ENCODE results near the gene PCLO. TPM values are rescaled to one million over a fixed set of nuclear protein-coding genes. Genes with fewer than 3 reads are reported as not detected.

The PCLO gene
- total RNA-seq, 2 donors from 2014 or later: 10.9 to 20.8 TPM

GRCh38 chr7:82803411-82803810 is 359.3 kb downstream of the PCLO start:
- Histone ChIP-seq H3K27me3 (no peaks in the 10 kb centered on the region), H3K36me3 (replicated peaks in 1 of 2; ENCODE audit: insufficient read depth in 1 of 2, low read depth in 2 of 2) (no peaks in the 10 kb centered on the region), H3K4me3 (no peak overlapping the region), H3K4me1 (no peaks in the 10 kb centered on the region), H3K27ac (no peak overlapping the region), H3K9me3 (no peaks in the 10 kb centered on the region)
- ATAC-seq (no peak), DNase-seq (no peak)
- 69 to 84% methylated on average over 2 of the region's 2 CpGs for WGBS, 2 donors
- TF ChIP-seq, protein P1, sequence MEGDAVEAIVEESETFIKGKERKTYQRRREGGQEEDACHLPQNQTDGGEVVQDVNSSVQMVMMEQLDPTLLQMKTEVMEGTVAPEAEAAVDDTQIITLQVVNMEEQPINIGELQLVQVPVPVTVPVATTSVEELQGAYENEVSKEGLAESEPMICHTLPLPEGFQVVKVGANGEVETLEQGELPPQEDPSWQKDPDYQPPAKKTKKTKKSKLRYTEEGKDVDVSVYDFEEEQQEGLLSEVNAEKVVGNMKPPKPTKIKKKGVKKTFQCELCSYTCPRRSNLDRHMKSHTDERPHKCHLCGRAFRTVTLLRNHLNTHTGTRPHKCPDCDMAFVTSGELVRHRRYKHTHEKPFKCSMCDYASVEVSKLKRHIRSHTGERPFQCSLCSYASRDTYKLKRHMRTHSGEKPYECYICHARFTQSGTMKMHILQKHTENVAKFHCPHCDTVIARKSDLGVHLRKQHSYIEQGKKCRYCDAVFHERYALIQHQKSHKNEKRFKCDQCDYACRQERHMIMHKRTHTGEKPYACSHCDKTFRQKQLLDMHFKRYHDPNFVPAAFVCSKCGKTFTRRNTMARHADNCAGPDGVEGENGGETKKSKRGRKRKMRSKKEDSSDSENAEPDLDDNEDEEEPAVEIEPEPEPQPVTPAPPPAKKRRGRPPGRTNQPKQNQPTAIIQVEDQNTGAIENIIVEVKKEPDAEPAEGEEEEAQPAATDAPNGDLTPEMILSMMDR (IDR thresholded peaks at IDR 0.05): no peak
- no peak for TF ChIP-seq POLR2A (IDR thresholded peaks at IDR 0.05)
- intact Hi-C loops (cut with DNase I): no loop called here

DNA sequence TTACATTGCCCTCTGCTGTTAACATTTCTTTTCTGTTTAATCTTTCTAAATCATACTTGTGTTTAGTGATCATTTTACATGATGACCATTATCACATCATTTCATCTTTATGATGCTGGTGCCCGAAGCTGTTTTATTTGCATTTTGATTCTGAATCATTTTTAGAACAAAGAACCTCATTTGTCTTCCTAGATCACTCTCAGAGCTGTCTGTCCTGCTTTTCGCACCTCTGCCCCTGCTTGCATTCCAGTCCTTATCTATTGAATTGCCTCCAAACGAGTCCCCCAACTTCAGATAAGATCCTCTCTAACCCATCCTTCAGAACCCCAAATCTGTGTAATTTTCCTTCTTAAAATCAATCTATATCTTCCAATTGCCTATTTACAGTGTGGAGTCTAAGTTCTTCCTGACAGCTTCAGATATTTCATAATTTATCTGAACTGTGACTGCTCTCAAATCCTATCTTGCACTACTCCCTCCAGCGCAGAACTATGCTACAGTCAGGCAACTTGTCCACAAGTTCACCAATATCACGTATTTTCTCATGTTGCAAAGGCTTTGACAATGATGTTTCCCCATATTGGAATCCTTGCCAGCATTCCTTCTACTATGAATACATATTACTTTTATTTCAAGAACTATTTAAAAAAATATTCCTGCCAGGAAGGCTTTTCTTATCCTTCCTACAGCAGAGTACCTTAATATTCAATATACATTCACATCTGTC is 372.6 kb downstream of the PCLO start:
- Histone ChIP-seq H3K4me3 (no peak overlapping the region), H3K27me3 (no peaks in the 10 kb centered on the region), H3K9me3 (no peaks in the 10 kb centered on the region), H3K36me3 (replicated peaks in 1 of 2; ENCODE audit: insufficient read depth in 1 of 2, low read depth in 2 of 2) (no peaks in the 10 kb centered on the region), H3K4me1 (no peaks in the 10 kb centered on the region), H3K27ac (no peak overlapping the region)
- intact Hi-C loops (cut with DNase I): no loop called here
- TF ChIP-seq, protein P1 (IDR thresholded peaks at IDR 0.05): no peak
- TF ChIP-seq POLR2A (IDR thresholded peaks at IDR 0.05): no peak
- WGBS, 2 donors: 23 to 29% methylated on average over 5 of the region's 5 CpGs
- no peak for ATAC-seq
- DNase-seq: no peak

DNA sequence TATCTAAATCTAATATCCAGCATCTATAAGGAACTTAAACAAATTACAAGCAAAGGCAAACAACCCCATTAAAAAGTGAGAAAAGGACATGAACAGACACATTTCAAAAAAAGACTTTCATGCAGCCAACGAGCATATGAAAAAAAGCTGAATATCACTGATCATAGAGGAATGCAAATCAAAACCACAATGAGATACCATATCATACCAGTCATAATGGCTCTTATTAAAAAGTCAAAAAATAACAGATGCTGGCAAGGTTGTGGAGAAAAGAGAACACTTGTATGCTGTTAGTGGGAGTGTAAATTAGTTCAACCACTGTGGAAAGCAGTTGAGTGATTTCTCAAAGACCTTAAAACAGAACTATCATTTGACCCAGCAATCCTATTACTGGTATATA is 384.7 kb downstream of the PCLO start:
- DNase-seq: no peak
- intact Hi-C loops (cut with DNase I): no loop called here
- no peak for TF ChIP-seq POLR2A (IDR thresholded peaks at IDR 0.05)
- TF ChIP-seq, protein P1 (IDR thresholded peaks at IDR 0.05): no peak
- ATAC-seq: no peak
- Histone ChIP-seq H3K27ac (no peak overlapping the region), H3K4me3 (no peak overlapping the region), H3K9me3 (no peaks in the 10 kb centered on the region), H3K27me3 (no peaks in the 10 kb centered on the region), H3K36me3 (replicated peaks in 1 of 2; ENCODE audit: insufficient read depth in 1 of 2, low read depth in 2 of 2) (no peaks in the 10 kb centered on the region), H3K4me1 (no peaks in the 10 kb centered on the region)
- 29 to 32% methylated on average over 1 of the region's 1 CpG for WGBS, 2 donors

GRCh38 chr7:82762880-82763279 is 399.8 kb downstream of the PCLO start:
- Histone ChIP-seq H3K9me3 (no peaks in the 10 kb centered on the region), H3K4me3 (no peak overlapping the region), H3K36me3 (replicated peaks in 1 of 2; ENCODE audit: insufficient read depth in 1 of 2, low read depth in 2 of 2) (no peaks in the 10 kb centered on the region), H3K27ac (no peak overlapping the region), H3K27me3 (no peaks in the 10 kb centered on the region), H3K4me1 (no peaks in the 10 kb centered on the region)
- intact Hi-C loops (cut with DNase I): no loop called here
- DNase-seq (no peak), ATAC-seq (no peak)
- TF ChIP-seq, protein P1 (IDR thresholded peaks at IDR 0.05): no peak
- no peak for TF ChIP-seq POLR2A (IDR thresholded peaks at IDR 0.05)
- 69 to 71% methylated on average over 3 of the region's 3 CpGs for WGBS, 2 donors

GRCh38 chr7:82760831-82761230 is 401.9 kb downstream of the PCLO start:
- ATAC-seq (no peak), DNase-seq (no peak)
- TF ChIP-seq, protein P1 (IDR thresholded peaks at IDR 0.05): no peak
- 43 to 51% methylated on average over 2 of the region's 2 CpGs for WGBS, 2 donors
- Histone ChIP-seq H3K4me3 (no peak overlapping the region), H3K36me3 (replicated peaks in 1 of 2; ENCODE audit: insufficient read depth in 1 of 2, low read depth in 2 of 2) (no peaks in the 10 kb centered on the region), H3K9me3 (no peaks in the 10 kb centered on the region), H3K4me1 (no peaks in the 10 kb centered on the region), H3K27me3 (no peaks in the 10 kb centered on the region), H3K27ac (no peak overlapping the region)
- intact Hi-C loops (cut with DNase I): no loop called here

All from body of pancreas (tissue), 4 donors.